ENCODE results near the gene STT3A.

STT3A gene

GRCh38 chr11:125625225-125625629, 32.6 kb downstream of the STT3A start:
- TF ChIP-seq, protein P1, sequence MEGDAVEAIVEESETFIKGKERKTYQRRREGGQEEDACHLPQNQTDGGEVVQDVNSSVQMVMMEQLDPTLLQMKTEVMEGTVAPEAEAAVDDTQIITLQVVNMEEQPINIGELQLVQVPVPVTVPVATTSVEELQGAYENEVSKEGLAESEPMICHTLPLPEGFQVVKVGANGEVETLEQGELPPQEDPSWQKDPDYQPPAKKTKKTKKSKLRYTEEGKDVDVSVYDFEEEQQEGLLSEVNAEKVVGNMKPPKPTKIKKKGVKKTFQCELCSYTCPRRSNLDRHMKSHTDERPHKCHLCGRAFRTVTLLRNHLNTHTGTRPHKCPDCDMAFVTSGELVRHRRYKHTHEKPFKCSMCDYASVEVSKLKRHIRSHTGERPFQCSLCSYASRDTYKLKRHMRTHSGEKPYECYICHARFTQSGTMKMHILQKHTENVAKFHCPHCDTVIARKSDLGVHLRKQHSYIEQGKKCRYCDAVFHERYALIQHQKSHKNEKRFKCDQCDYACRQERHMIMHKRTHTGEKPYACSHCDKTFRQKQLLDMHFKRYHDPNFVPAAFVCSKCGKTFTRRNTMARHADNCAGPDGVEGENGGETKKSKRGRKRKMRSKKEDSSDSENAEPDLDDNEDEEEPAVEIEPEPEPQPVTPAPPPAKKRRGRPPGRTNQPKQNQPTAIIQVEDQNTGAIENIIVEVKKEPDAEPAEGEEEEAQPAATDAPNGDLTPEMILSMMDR (IDR thresholded peaks at IDR 0.05; ENCODE audit: unreplicated experiment in 3 of 3), result no peak
- H3K4me3 Mint-ChIP-seq, result peak overlapping the region; percentile 92 to 95 (median 94)
- peaks cover 30% of the 10 kb centered on the region for H3K36me3 Mint-ChIP-seq (ENCODE audit: low read depth)
- H3K27ac Mint-ChIP-seq, result peak overlapping the region; percentile 92 to 96 (median 95)
- no peaks in the 10 kb centered on the region for H3K9me3 Mint-ChIP-seq
- peaks cover 20% of the 10 kb centered on the region for H3K4me1 Mint-ChIP-seq
- H3K27me3 Mint-ChIP-seq (ENCODE audit: low read depth), result no peaks in the 10 kb centered on the region

GRCh38 chr11:125625630-125626287, 33.1 kb downstream of the STT3A start:
- H3K27me3 Mint-ChIP-seq (ENCODE audit: low read depth), result no peaks in the 10 kb centered on the region
- H3K4me1 Mint-ChIP-seq, result peaks cover 20% of the 10 kb centered on the region
- peak overlapping the region; percentile 92 to 96 (median 95) for H3K27ac Mint-ChIP-seq
- no peaks in the 10 kb centered on the region for H3K9me3 Mint-ChIP-seq
- TF ChIP-seq, protein P1 (IDR thresholded peaks at IDR 0.05; ENCODE audit: unreplicated experiment in 3 of 3), result no peak
- H3K36me3 Mint-ChIP-seq (ENCODE audit: low read depth), result peaks cover 25% of the 10 kb centered on the region
- H3K4me3 Mint-ChIP-seq, result peak overlapping the region; percentile 92 to 95 (median 94)

DNA sequence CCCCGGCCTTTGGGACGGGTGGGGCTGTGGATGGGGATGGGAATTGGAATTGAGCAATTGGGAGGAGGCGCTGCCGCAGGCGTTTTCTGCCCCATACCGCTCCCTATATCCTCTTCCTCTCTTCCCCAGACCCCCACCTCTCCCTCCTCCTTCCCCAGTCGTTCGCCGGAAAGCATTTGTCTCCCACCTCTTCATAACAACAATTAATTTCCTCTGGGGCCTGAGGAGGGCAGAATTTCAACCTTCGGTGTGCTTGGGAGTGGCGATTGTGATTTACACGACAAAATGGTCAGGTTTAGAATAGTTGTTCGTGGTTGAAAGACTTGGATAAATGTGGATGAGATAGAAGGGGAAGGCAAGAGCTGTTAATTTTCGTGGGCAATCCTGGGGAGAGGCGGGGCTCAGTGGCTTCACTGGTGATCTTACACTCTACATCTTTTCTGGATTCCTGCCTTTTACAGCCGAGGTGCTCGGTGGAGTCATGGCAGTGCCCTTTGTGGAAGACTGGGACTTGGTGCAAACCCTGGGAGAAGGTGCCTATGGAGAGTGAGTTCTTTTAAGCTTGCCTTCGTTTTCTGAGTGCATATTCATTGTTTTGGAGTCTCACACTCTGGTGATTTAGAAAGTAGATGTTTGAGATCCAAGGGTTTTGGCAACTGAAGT, 33.8 kb downstream of the STT3A start:
- no peaks in the 10 kb centered on the region for H3K9me3 Mint-ChIP-seq
- H3K27ac Mint-ChIP-seq, result peak overlapping the region; percentile 92 to 96 (median 95)
- TF ChIP-seq, protein P1 (IDR thresholded peaks at IDR 0.05; ENCODE audit: unreplicated experiment in 3 of 3), result peak in 2 of 3 experiments; percentile 15 to 23
- no peaks in the 10 kb centered on the region for H3K27me3 Mint-ChIP-seq (ENCODE audit: low read depth)
- H3K4me3 Mint-ChIP-seq, result peak overlapping the region; percentile 92 to 95 (median 94)
- peaks cover 21% of the 10 kb centered on the region for H3K36me3 Mint-ChIP-seq (ENCODE audit: low read depth)
- H3K4me1 Mint-ChIP-seq, result peaks cover 20% of the 10 kb centered on the region

- H3K4me3 Mint-ChIP-seq, result peak overlapping the region; percentile 92 to 95 (median 94)
- H3K27ac Mint-ChIP-seq, result peak overlapping the region; percentile 72 to 95 (median 92)
- TF ChIP-seq, protein P1 (IDR thresholded peaks at IDR 0.05; ENCODE audit: unreplicated experiment in 3 of 3), result no peak
- H3K4me1 Mint-ChIP-seq, result peaks cover 20% of the 10 kb centered on the region
- H3K27me3 Mint-ChIP-seq (ENCODE audit: low read depth), result no peaks in the 10 kb centered on the region
- no peaks in the 10 kb centered on the region for H3K9me3 Mint-ChIP-seq
- peaks cover 12% of the 10 kb centered on the region for H3K36me3 Mint-ChIP-seq (ENCODE audit: low read depth)
Measured at GRCh38 chr11:125627236-125627910, 34.7 kb downstream of the STT3A start.

DNA sequence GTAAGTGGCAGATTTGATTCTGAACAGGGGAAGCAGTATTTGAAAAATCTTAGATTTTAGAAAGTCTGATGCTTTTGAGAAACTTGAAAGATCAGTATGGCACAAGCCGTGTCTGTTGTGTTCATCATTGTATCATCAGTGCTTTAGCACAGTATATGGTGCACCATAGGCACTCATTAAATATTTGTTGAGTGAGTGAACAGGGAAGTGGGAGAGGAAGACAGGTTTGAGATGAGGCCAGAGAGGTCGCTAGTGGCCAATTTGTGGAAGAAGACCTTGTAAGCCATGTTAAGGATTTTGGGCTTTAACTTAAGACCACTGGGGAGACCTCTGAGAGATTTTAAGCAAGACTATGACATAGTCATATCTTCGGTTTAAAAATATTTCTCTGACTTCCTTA, 45.2 kb downstream of the STT3A start:
- no peaks in the 10 kb centered on the region for H3K27me3 Mint-ChIP-seq (ENCODE audit: low read depth)
- TF ChIP-seq, protein P1 (IDR thresholded peaks at IDR 0.05; ENCODE audit: unreplicated experiment in 3 of 3), result no peak
- peaks cover 51% of the 10 kb centered on the region for H3K36me3 Mint-ChIP-seq (ENCODE audit: low read depth)
- H3K9me3 Mint-ChIP-seq, result no peaks in the 10 kb centered on the region
- no peak overlapping the region for H3K4me3 Mint-ChIP-seq
- H3K4me1 Mint-ChIP-seq, result no peaks in the 10 kb centered on the region
- H3K27ac Mint-ChIP-seq, result peak overlapping the region; percentile 0 to 76 (median 44)

Measured in nephron (organoid).